Activated CD4-positive, alpha-beta T cell treated with anti-CD3 and anti-CD28 coated beads, Interleukin-2, amount 50 U/mL, for 24 hours (primary cell): ENCODE results near the gene LPP.

Source experiments
- DNase-seq, 2 donors: peaks; one replicate each; pipeline ENCODE4 v3.0.0-alpha.2; 2020; ENCODE audit warnings: low read depth in 1 of 2, low spot score in 1 of 2

LPP gene

GRCh38 chr3:188848947-188849346, 695.0 kb downstream of the LPP start:
- DNase-seq = no peak

DNA sequence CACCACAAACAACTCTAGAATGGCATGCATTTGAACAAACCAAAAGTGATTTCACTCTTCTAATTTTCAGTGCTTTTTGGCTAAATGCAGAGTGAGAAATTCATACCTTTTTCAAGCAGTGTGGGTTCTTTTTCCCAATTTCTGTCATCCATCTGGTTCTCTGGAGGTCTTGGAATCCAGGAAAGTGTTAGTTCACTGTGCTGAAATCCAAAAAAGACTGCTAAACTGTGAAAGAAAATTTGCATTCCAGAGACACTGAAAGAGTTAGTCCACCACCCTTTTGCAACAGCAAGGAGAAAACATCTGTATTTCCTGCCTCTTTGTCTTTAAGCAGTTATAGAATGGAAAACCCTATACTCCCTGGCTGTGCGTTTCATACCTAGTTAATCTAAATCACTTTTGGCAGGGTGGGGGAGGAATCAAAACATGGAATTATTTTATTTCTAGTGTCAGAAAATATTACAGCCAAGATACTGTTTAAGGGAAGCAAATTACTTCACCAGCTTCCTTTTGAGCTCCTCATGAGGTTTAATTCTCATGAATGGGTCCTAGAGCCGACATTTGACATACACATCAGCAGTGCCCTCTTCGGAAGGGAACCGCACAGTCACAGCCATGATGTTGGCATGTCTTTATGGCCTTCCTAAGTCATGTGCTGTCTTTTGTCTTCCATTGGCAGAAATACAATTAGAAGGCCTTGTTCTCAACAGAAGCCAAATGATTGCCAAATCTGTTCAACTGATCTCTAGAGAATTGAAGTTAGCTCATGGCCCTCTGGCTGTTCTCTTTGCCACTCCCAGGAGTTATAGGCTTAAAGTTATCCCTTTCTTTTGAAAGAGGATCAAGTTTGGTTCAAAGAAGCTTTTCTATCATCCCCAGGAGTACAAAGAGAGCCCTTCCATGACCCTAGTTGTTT, 700.2 kb downstream of the LPP start:
- DNase-seq = no peak

GRCh38 chr3:188854772-188855149, 700.8 kb downstream of the LPP start:
- no peak for DNase-seq

- DNase-seq = no peak
Measured at GRCh38 chr3:188855675-188856074, 701.7 kb downstream of the LPP start.

DNA sequence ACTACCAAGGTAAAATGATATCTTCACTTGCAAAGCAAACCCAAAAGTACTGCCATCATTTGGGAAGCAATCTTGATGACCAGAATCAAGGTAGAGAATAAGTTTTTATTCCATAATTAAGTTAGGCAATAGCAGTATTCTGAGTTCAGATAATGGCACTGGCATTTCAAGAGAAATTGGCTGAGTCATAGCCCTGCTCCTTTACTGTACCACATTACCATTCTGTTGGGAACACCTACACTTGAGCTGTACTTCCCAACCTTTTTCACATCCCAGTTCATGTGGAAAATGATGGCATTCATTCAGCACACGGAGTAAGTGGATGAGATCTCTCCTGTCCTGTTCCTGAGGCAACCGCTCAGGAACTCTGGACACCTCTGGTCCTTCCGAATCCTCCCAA, 706.2 kb downstream of the LPP start:
- no peak for DNase-seq

- no peak for DNase-seq
Measured at GRCh38 chr3:188861842-188862744, 708.1 kb downstream of the LPP start.

DNA sequence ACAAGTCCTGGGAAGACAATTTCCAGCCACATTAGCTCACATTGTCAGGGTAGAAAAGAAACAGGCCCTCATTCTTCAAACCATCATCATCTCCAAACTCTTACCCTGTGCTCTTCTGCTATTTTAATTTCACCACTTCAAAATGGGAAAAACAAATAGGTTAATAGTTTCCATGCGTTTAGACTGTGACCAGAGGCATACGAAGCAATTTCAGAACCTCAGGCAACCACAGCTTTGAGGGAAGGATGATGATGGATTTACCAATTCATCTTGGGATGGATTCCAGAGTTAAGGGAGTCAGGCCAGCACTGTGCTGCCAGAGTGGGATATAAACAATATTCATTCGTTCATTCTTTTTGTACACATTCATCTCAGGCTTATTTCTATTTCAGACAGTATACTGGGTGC, 710.0 kb downstream of the LPP start:
- no peak for DNase-seq

DNA sequence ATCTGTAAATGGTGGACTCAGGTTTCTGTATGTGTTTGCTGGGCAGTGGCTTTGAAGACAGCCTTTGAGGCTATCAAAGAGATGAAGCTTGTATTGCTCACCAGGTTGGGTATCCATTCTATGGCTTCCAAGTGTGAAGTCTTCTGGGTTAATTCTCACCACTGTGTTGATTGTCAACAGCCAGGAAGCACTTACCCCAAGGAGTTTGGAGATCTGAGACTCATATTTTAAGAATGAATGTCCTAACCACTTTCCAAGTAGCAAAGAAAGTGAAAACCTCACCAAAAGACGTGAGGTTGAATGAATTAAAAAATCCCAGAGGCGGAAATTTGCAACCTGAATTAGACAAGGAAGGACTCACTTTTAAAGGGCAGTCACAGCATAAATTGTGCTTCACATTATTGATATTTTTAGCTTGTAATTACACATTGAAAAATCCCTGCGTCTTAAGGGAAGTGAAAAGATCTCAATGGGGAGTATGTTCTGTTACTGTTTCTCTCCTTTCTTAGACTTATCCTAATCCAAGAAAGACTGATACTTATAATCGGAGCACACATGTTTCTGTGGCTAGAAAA, 713.8 kb downstream of the LPP start:
- no peak for DNase-seq

DNA sequence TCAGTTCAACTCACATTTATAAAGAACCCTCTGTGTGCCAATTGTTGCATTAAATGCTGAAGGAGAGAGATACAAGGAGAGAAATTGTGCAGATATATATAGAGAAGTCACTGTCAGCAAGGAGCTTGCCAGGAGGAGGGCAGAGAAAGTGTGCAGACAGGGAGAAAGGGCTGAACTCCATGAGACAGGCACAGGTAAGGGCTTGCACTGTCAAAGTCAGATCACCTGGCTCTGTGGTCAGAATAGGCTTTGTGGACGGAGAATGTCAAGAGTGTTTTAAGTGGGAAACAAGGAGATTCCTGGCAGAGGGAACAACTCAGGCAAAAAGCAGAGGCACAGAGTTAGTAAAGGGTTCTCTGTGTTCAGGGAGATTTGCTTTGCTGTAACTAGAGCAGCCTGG, 714.8 kb downstream of the LPP start:
- no peak for DNase-seq

- no peak for DNase-seq
Measured at GRCh38 chr3:188869628-188870027, 715.7 kb downstream of the LPP start.

DNA sequence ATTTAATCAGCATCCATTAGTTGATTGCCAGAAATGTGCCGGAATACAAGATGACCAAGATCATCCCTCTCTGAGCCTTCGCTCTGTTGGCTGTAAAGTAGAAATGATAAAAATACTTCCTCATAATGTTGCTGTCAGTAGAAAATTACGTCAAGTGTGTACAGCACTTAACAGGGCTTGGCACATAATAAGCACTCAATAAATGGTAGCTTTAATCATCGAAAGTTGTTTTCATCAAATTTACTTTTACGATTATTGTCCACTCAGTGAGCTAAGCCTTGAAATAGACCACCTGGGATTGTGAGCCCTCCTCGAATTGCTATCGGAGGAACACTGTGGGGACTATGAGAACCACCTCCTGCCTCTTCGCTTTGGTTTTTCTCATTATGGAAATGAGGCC, 716.5 kb downstream of the LPP start:
- DNase-seq = no peak

DNA sequence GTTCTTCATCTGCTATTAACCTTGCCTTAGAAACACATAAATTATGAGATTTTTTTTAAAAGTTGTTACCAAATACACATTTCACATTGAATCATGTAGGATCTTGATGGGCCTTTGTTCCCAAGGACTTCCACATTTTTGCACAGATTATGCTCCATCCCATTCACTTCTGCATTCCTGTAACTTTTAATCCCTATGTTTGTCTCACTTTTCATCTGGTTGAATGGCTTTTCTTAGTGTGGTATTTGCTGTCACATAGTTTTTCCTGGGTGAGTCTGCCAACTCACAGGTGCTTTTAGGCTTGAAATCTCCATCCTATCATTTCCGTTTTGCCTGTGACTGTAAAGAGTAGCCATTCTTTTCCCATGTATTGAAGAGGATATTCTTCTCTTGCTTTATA, 720.6 kb downstream of the LPP start:
- DNase-seq = no peak

DNA sequence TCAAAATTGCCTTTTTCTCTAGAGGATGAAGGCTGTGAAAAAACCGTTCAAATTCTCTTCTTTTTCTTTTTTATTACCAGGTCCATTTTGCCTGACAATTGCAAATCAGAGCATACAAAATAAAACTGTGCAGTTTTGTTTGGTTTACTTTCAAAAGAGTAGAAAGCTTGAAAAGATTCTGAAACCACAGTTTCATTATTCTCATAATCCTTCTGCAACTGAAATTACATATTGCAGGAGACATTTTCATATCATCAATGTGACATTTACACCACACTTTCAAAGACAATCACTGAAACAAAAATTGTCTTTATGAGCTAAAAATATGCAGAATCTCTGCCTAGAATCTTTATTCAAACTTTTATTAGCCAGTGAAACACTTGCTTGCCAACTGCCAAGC, 721.5 kb downstream of the LPP start:
- DNase-seq = no peak

- DNase-seq = no peak
Measured at GRCh38 chr3:188876370-188876769, 722.4 kb downstream of the LPP start.

- no peak for DNase-seq
Measured at GRCh38 chr3:188877381-188877780, 723.4 kb downstream of the LPP start.

DNA sequence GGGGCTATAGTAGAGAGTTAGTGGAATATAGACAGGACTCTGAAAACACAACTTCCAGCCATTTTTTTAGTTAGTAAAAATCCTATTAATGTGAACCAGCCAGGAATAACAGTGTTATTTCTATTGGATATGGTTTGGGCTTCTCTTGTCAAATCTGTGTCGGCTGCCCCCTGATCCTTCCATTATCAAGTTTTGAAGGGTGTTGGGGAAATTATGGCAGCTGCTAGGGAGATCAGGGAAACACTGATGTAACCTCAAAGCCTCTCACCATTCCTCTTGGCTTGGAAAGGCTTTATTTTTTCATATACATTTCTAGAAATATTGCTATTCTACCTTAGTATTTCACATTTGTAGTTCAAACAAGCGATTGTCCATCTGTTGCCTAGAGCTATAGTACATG, 724.1 kb downstream of the LPP start:
- no peak for DNase-seq

DNA sequence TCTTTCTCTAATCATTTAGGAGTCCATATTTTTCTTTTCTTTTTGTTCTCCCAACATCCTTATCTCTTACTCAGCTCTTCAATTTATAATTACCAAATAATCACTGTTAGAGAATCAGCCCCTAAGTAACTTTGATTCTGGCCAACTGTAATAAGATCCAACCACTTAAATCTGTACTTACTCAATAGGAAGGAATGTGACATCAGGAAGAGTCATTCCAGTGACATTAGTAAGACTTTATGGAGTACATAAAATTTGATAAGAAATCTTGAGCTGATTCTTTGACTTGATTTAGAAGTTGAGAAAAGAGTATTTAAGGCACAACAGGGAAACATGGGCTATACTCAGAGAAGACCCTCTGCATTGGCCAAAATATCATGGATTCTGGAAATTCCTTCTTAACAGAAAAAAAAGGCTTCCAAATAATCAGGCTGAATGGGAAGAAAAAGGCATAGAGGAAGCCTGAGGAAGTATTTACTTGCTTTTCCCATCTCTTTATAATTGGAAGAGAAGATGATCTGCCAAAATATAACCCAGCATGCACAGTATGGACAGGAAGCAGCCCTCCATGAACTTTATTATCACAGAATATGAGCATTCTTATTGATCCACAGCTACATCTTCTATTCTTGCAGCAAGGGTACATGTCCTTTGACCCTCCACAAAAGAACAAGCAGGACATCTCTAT, 728.1 kb downstream of the LPP start:
- no peak for DNase-seq

- DNase-seq = no peak
Measured at GRCh38 chr3:188884299-188885043, 730.5 kb downstream of the LPP start.

GRCh38 chr3:188888321-188889053, 734.5 kb downstream of the LPP start:
- no peak for DNase-seq

- DNase-seq = no peak
Measured at GRCh38 chr3:188889054-188889491, 735.1 kb downstream of the LPP start.
